Measurements from ENCODE around the gene MYO9A.

GRCh38 chr15:72006382-72006781, 111.6 kb downstream of the MYO9A start:
- TF ChIP-seq EZH2 (IDR thresholded peaks at IDR 0.05; ENCODE audit: low read depth) (no peak), CTCF (conservative IDR thresholded peaks at IDR 0.05) (no peak)
